HCT116 (cell line): ENCODE results near the gene SPATA31D3. TPM values are rescaled to one million over a fixed set of nuclear protein-coding genes. Genes with fewer than 3 reads are reported as not detected.

ENCODE experiments used
- ATAC-seq: fragments of 200-7000 bp; cut with Tn5 transposase; 2 replicates; pipeline ENCODE4 v1.9.1; 2020; ENCODE audit warnings: mild to moderate bottlenecking, moderate library complexity
- BruUV-seq: library from RNA; stranded (reverse); fragments of 400-500 nt; replicated peaks from 2 replicates; lab custom pipeline; 2021; lab: Mats Ljungman, UMichigan
- CTCF ChIA-PET: fragments of 300-600 bp; sonication (Branson Sonifier 250); formaldehyde crosslinking; loops from one replicate; lab custom pipeline; 2021; ENCODE audit warnings: antibody characterized with exemption; lab: Charles Lee
- POLR2A ChIA-PET: fragments of 300-600, 350-600 bp; sonication (Branson Sonifier 250); formaldehyde crosslinking; loops from one replicate; lab custom pipeline; 2021; ENCODE audit warnings: antibody characterized with exemption; lab: Charles Lee
- RAD21 ChIA-PET, 2 experiments: fragments of 300-600 bp; sonication (Branson Sonifier 250); formaldehyde crosslinking; loops; one replicate each; lab custom pipeline; 2023; ENCODE audit warnings: low total read pairs in 2 of 2; ENCODE audit not compliant: uncharacterized antibody in 2 of 2, unreplicated experiment in 2 of 2, low non-redundant PET in 1 of 2; lab: Charles Lee
- DNase-seq: peaks from one replicate; pipeline ENCODE4 v3.0.0-alpha.2; 2010; ENCODE audit warnings: low read depth, low spot score
- H2AFZ ChIP-seq: fragments of 200-600 bp; shearing (Covaris generic), sonication (generic); 2 replicates; pipeline ENCODE4 v1.6.1; 2017; ENCODE audit warnings: low read depth, mixed run types, mixed read lengths, antibody characterized with exemption, low read length; ENCODE audit not compliant: poor library complexity, severe bottlenecking
- H3K27ac ChIP-seq: 2 replicates; pipeline ENCODE4 v1.5.1; 2012; ENCODE audit warnings: low read depth, low read length
- H3K27me3 ChIP-seq: fragments of 200-600 bp; sonication (generic); 2 replicates; pipeline ENCODE4 v1.6.1; 2016; ENCODE audit warnings: mixed run types, low read length, mixed read lengths; ENCODE audit not compliant: insufficient read depth
- H3K36me3 ChIP-seq, 2 experiments: fragments of 200-500 bp in 1 of 2; fragments of 200-600 bp in 1 of 2; sonication (Bioruptor generic) in 1 of 2; sonication (generic) in 1 of 2; 2 replicates each; pipeline versions ENCODE4 v1.5.1 to v1.6.1; 2014 to 2016; ENCODE audit warnings: low read length in 2 of 2, inconsistent platforms in 1 of 2, mixed read lengths in 1 of 2, mixed run types in 1 of 2; ENCODE audit not compliant: insufficient read depth in 2 of 2, control insufficient read depth in 1 of 2
- H3K4me1 ChIP-seq, 2 experiments: fragments of 200-600 bp in 1 of 2; sonication (generic) in 1 of 2; 2 replicates each; pipeline versions ENCODE4 v1.5.1 to v1.6.1; 2012 to 2017; ENCODE audit warnings: low read length in 2 of 2, inconsistent platforms in 1 of 2, mild to moderate bottlenecking in 1 of 2, mixed read lengths in 1 of 2, mixed run types in 1 of 2, moderate library complexity in 1 of 2; ENCODE audit not compliant: insufficient read depth in 2 of 2, control insufficient read depth in 1 of 2
- H3K4me2 ChIP-seq: fragments of 200-600 bp; sonication (generic); 2 replicates; pipeline ENCODE4 v1.6.1; 2017; ENCODE audit warnings: mixed run types, low read length, mixed read lengths
- H3K4me3 ChIP-seq, 2 experiments: fragments of 200-600 bp in 1 of 2; sonication (generic) in 1 of 2; replicated peaks in 1 of 2; 2 replicates each; pipeline ENCODE4 v1.5.1; 2011 to 2016; ENCODE audit warnings: low read length in 2 of 2, control low read depth in 1 of 2, low read depth in 1 of 2, mild to moderate bottlenecking in 1 of 2, mixed read lengths in 1 of 2, mixed run types in 1 of 2
- H3K79me2 ChIP-seq: fragments of 200-600 bp; sonication (generic); 2 replicates; pipeline ENCODE4 v1.6.1; 2017; ENCODE audit warnings: mild to moderate bottlenecking, mixed run types, low read length, moderate library complexity, mixed read lengths; ENCODE audit not compliant: insufficient read depth
- H3K9ac ChIP-seq: fragments of 200-600 bp; sonication (generic); 2 replicates; pipeline ENCODE4 v1.6.1; 2016; ENCODE audit warnings: low read length, mixed read lengths
- H3K9me2 ChIP-seq: fragments of 200-600 bp; sonication (generic), shearing (Covaris generic); 2 replicates; pipeline ENCODE4 v1.6.1; 2017; ENCODE audit warnings: mixed run types, mild to moderate bottlenecking, moderate library complexity; ENCODE audit not compliant: insufficient read depth
- H3K9me3 ChIP-seq, 2 experiments: fragments of 200-500 bp in 1 of 2; fragments of 200-600 bp in 1 of 2; sonication (Bioruptor generic) in 1 of 2; sonication (generic) in 1 of 2; 2 replicates each; pipeline ENCODE4 v1.6.1; 2014 to 2017; ENCODE audit warnings: low read length in 2 of 2, mixed read lengths in 2 of 2, inconsistent platforms in 1 of 2, low read depth in 1 of 2, mild to moderate bottlenecking in 1 of 2, mixed run types in 1 of 2, moderate library complexity in 1 of 2; ENCODE audit not compliant: control insufficient read depth in 1 of 2, insufficient read depth in 1 of 2
- H4K20me1 ChIP-seq: fragments of 200-600 bp; sonication (generic), shearing (Covaris generic); 2 replicates; pipeline ENCODE4 v1.6.1; 2017; ENCODE audit warnings: mixed run types, mild to moderate bottlenecking, moderate library complexity; ENCODE audit not compliant: insufficient read depth
- ATF3 ChIP-seq: IDR thresholded peaks from 2 replicates; pipeline ENCODE4 v1.6.1; 2012
- CBX3 ChIP-seq: IDR thresholded peaks from 2 replicates; pipeline ENCODE4 v1.6.1; 2012; ENCODE audit warnings: low read depth
- CEBPB ChIP-seq: IDR thresholded peaks from 2 replicates; pipeline ENCODE4 v1.6.1; 2012; ENCODE audit warnings: low read depth
- EGR1 ChIP-seq: IDR thresholded peaks from 2 replicates; pipeline ENCODE4 v1.6.1; 2012; ENCODE audit warnings: low read depth
- ELF1 ChIP-seq: IDR thresholded peaks from 2 replicates; pipeline ENCODE4 v1.6.1; 2012; ENCODE audit warnings: low read depth, borderline replicate concordance
- EZH2 ChIP-seq: fragments of 200-600 bp; sonication (generic); IDR thresholded peaks from 2 replicates; pipeline ENCODE4 v1.6.1; 2017; ENCODE audit warnings: antibody characterized with exemption, mixed run types
- EZH2phosphoT487 ChIP-seq: fragments of 200-600 bp; IDR thresholded peaks from 2 replicates; pipeline ENCODE4 v1.6.1; 2018; ENCODE audit warnings: antibody characterized with exemption, borderline replicate concordance
- FOSL1 ChIP-seq: IDR thresholded peaks from 2 replicates; pipeline ENCODE4 v1.6.1; 2012; ENCODE audit warnings: low read depth
- JUND ChIP-seq: IDR thresholded peaks from 2 replicates; pipeline ENCODE4 v1.6.1; 2012
- POLR2A ChIP-seq: IDR thresholded peaks from 2 replicates; pipeline ENCODE4 v1.7.0; 2011; ENCODE audit warnings: borderline replicate concordance; ENCODE audit not compliant: insufficient read depth, insufficient read length; ENCODE audit errors: extremely low read depth
- RAD21 ChIP-seq: IDR thresholded peaks from 2 replicates; pipeline ENCODE4 v1.6.1; 2012; ENCODE audit warnings: low read depth, mild to moderate bottlenecking
- REST ChIP-seq: IDR thresholded peaks from 2 replicates; pipeline ENCODE4 v1.6.1; 2012; ENCODE audit warnings: low read depth
- SIN3A ChIP-seq: IDR thresholded peaks from 2 replicates; pipeline ENCODE4 v1.6.1; 2012; ENCODE audit warnings: low read depth
- SP1 ChIP-seq: IDR thresholded peaks from 2 replicates; pipeline ENCODE4 v1.6.1; 2012; ENCODE audit warnings: low read depth
- SRF ChIP-seq: IDR thresholded peaks from 2 replicates; pipeline ENCODE4 v1.6.1; 2012; ENCODE audit warnings: low read depth
- TCF7L2 ChIP-seq: IDR thresholded peaks from 2 replicates; pipeline ENCODE4 v1.7.0; 2011; ENCODE audit warnings: borderline replicate concordance, inconsistent platforms; ENCODE audit not compliant: insufficient read depth, insufficient read length; ENCODE audit errors: extremely low read depth
- ZBTB33 ChIP-seq: IDR thresholded peaks from 2 replicates; pipeline ENCODE4 v1.6.1; 2011; ENCODE audit warnings: mild to moderate bottlenecking, low read length, moderate library complexity; ENCODE audit not compliant: insufficient replicate concordance; ENCODE audit errors: extremely low read depth
- ZFX ChIP-seq: fragments of 450-650 bp; IDR thresholded peaks from 2 replicates; pipeline ENCODE4 v1.6.1; 2017
- ZNF274 ChIP-seq: fragments of 200-500 bp; sonication (Bioruptor generic); IDR thresholded peaks from 2 replicates; pipeline ENCODE4 v1.6.1; 2014; ENCODE audit warnings: mild to moderate bottlenecking, low read depth, low read length, inconsistent platforms
- intact Hi-C: fragments of 100-400 bp; cut with micrococcal nuclease; formaldehyde crosslinking; loops from 2 replicates; pipeline ENCODE4 v1.10.0; 2022
- total RNA-seq: library from RNA; stranded (reverse); gene quantifications from one replicate; pipeline ENCODE4 v1.2.1, GENCODE V29; 2021; ENCODE audit not compliant: unreplicated experiment

SPATA31D3 gene
- total RNA-seq, 1 experiment from 2014 or later: not detected

DNA sequence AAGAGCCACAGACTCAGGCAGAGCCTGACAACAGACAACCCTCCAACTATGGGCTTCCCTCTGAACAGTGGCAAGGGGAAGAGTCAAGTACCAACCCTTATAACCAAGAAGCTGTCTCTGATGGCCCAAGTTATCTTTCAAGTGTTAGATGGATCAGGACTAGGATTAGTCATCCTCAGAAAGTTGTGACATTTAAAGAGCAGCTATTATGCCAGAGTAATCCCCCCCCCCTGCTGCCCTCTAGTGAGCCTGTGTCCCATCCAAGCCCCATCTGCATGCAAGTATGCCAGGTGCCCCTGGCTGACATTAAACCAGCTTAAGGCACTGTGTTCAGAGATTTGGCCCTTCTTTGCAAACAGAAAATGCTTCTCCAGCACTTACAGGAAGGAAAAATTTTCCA lies 28.4 kb downstream of the SPATA31D3 start:
- intact Hi-C loops: no loop called here
- H3K9me2 ChIP-seq: no peaks in the 10 kb centered on the region
- no peak overlapping the region for H3K27ac ChIP-seq
- H3K36me3 ChIP-seq: no peaks in the 10 kb centered on the region
- no peak for ATAC-seq
- CTCF ChIA-PET: no interaction called here
- no peak for DNase-seq
- POLR2A ChIA-PET: no interaction called here
- RAD21 ChIA-PET: no interaction called here
- no peak overlapping the region for H3K4me2 ChIP-seq
- no peak overlapping the region for H3K4me3 ChIP-seq
- no peaks in the 10 kb centered on the region for H3K4me1 ChIP-seq
- H2AFZ ChIP-seq: no peak overlapping the region
- H3K9me3 ChIP-seq: no peaks in the 10 kb centered on the region
- no TSS peak for BruUV-seq
- no peak overlapping the region for H3K9ac ChIP-seq
- H4K20me1 ChIP-seq: no peaks in the 10 kb centered on the region
- no peaks in the 10 kb centered on the region for H3K27me3 ChIP-seq
- TF ChIP-seq EZH2phosphoT487 (no peak), TCF7L2 (no peak), POLR2A (no peak), REST (no peak), ZBTB33 (no peak), ATF3 (no peak), JUND (no peak), EZH2 (no peak), SIN3A (no peak), ZNF274 (no peak), SP1 (no peak), SRF (no peak), CBX3 (no peak), FOSL1 (no peak), ZFX (no peak), ELF1 (no peak), RAD21 (no peak), EGR1 (no peak), CEBPB (no peak)
- H3K79me2 ChIP-seq: no peaks in the 10 kb centered on the region
